ENCODE results near the gene SCYL3.
A peak's percentile ranks its signal among the peaks of the same experiment; 100 is the strongest.
"Not testable (repeated sequence)": the region's sequence is repeated elsewhere in the genome, so short reads cannot be mapped to it uniquely, and the experiment has no call there.

Gene SCYL3

GRCh38 chr1:169893645-169894423 lies at the start of gene SCYL3:
Gene SCYL3, minus strand, starts transcription at chr1:169893896. Its CDS starts 5,056 bp downstream, at chr1:169888840.
- peak; percentile 99 for DNase-seq

- no peak for DNase-seq
These were observed 48.5 kb upstream of the SCYL3 start for GRCh38 chr1:169941982-169942830.

- no peak for DNase-seq
These were observed 40.5 kb upstream of the SCYL3 start for GRCh38 chr1:169933984-169934725.

GRCh38 chr1:169931795-169932231 lies 38.1 kb upstream of the SCYL3 start:
- DNase-seq: no peak

GRCh38 chr1:169929210-169929526 lies 35.5 kb upstream of the SCYL3 start:
- DNase-seq: no peak

GRCh38 chr1:169928438-169929209 lies 34.9 kb upstream of the SCYL3 start:
- peak; percentile 80 for DNase-seq

- peak; percentile 32 for DNase-seq
These were observed 32.1 kb upstream of the SCYL3 start for GRCh38 chr1:169925505-169926482.

- no peak for DNase-seq
These were observed 31.1 kb upstream of the SCYL3 start for GRCh38 chr1:169924829-169925228.

GRCh38 chr1:169924063-169924462 lies 30.4 kb upstream of the SCYL3 start:
- DNase-seq: no peak

- no peak for DNase-seq
These were observed 27.4 kb upstream of the SCYL3 start for GRCh38 chr1:169921080-169921479.

GRCh38 chr1:169918927-169919326 lies 25.2 kb upstream of the SCYL3 start:
- no peak for DNase-seq

GRCh38 chr1:169918220-169918619 lies 24.5 kb upstream of the SCYL3 start:
- DNase-seq: not testable (repeated sequence)

- no peak for DNase-seq
These were observed 21.5 kb upstream of the SCYL3 start for GRCh38 chr1:169915150-169915549.

GRCh38 chr1:169914531-169914930 lies 20.8 kb upstream of the SCYL3 start:
- no peak for DNase-seq

GRCh38 chr1:169909499-169909898 lies 15.8 kb upstream of the SCYL3 start:
- DNase-seq: no peak

- DNase-seq: no peak
These were observed 13.2 kb upstream of the SCYL3 start for GRCh38 chr1:169906938-169907337.

- DNase-seq: no peak
These were observed 11.1 kb upstream of the SCYL3 start for GRCh38 chr1:169904834-169905233.

- DNase-seq: no peak
These were observed 9.1 kb upstream of the SCYL3 start for GRCh38 chr1:169902751-169903150.

GRCh38 chr1:169901115-169901514 lies 7.4 kb upstream of the SCYL3 start:
- DNase-seq: no peak

- no peak for DNase-seq
These were observed 6.9 kb upstream of the SCYL3 start for GRCh38 chr1:169900571-169900970.

GRCh38 chr1:169899519-169900217 lies 6.0 kb upstream of the SCYL3 start:
- DNase-seq: no peak

All from hematopoietic multipotent progenitor cell treated with erythropoietin and hydrocortisone succinate and interleukin-3 and kit ligand, for 6 days (in vitro differentiated cells).